T-helper 2 cell treated with Interferon-gamma antibody and Interleukin-4, amounts not matched to agents 5 μg/mL and 100 μg/mL, for 36 hours (primary cell): Measurements from ENCODE around the gene ROCK1.
A peak's percentile ranks its signal among the peaks of the same experiment; 100 is the strongest.
"Not testable (repeated sequence)": the region's sequence is repeated elsewhere in the genome, so short reads cannot be mapped to it uniquely, and the experiment has no call there.

Source experiments
- DNase-seq: peaks from one replicate; pipeline ENCODE4 v3.0.0; 2021; ENCODE audit warnings: low spot score
- H3K27ac Mint-ChIP-seq: one replicate; pipeline ENCODE4 v1.8.0; 2021; ENCODE audit warnings: mild to moderate bottlenecking, mixed read lengths
- H3K27me3 Mint-ChIP-seq: one replicate; pipeline ENCODE4 v1.8.0; 2021; ENCODE audit warnings: low read depth, mixed read lengths
- H3K36me3 Mint-ChIP-seq: one replicate; pipeline ENCODE4 v1.8.0; 2021; ENCODE audit warnings: low read depth, mixed read lengths
- H3K4me1 Mint-ChIP-seq: one replicate; pipeline ENCODE4 v1.8.0; 2021; ENCODE audit warnings: low read depth, mixed read lengths
- H3K4me3 Mint-ChIP-seq: one replicate; pipeline ENCODE4 v1.8.0; 2022; ENCODE audit warnings: mild to moderate bottlenecking, moderate library complexity, mixed read lengths
- H3K9me3 Mint-ChIP-seq: one replicate; pipeline ENCODE4 v1.8.0; 2021; ENCODE audit warnings: mixed read lengths

The ROCK1 gene

DNA sequence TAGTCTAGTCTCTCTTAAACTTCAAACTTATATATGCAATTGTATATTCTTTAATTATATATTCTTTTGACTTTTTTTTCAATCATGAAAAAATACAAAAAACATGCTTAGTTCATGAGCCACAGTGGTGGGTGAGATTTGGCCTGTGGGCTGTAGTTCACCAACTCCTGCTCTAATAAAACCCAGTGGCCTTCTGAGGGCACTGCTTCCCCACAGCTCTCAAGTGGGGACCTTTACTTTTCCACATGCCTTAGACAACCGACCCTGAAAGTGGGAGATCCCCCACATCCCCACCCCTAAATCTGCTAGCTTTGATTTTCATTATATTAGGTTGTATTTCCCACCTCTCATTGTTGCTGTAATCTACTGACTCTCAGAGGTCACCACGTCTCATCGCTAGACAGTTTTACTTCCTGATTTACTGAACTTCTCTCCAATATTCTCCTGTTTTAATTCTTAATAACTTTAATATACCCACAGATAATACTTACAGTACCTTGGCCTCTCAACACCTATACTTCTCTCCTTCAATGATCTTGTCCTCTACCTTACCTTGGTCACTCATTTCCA lies 57.3 kb downstream of the ROCK1 start:
- Mint-ChIP-seq H3K27me3 (no peaks in the 10 kb centered on the region), H3K9me3 (no peaks in the 10 kb centered on the region), H3K4me3 (no peak overlapping the region), H3K27ac (no peak overlapping the region), H3K4me1 (peaks cover 8% of the 10 kb centered on the region), H3K36me3 (no peaks in the 10 kb centered on the region)
- no peak for DNase-seq

DNA sequence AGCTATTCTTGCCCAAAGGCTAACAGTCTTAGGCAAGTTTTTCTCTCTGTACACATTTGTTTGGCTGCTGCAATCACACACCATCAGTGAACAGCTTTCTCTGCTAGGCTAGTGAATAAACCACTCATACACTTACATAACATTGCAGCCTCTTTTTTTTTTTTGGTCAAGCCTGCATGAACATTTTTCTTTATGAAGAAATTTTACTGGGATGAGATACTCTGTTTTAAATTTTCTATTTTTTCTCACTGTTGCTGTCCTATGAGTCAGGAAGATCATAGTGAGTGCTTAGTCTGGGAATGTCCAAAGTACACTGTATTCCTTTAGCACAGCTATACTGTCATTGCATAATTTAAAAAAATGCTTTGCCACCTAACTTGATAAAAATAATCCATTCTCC lies 58.5 kb downstream of the ROCK1 start:
- no peak for DNase-seq
- H3K27ac Mint-ChIP-seq = no peak overlapping the region
- no peaks in the 10 kb centered on the region for H3K9me3 Mint-ChIP-seq
- H3K4me3 Mint-ChIP-seq = no peak overlapping the region
- no peaks in the 10 kb centered on the region for H3K27me3 Mint-ChIP-seq
- H3K36me3 Mint-ChIP-seq = peaks cover under 1% of the 10 kb centered on the region
- peaks cover 5% of the 10 kb centered on the region for H3K4me1 Mint-ChIP-seq

DNA sequence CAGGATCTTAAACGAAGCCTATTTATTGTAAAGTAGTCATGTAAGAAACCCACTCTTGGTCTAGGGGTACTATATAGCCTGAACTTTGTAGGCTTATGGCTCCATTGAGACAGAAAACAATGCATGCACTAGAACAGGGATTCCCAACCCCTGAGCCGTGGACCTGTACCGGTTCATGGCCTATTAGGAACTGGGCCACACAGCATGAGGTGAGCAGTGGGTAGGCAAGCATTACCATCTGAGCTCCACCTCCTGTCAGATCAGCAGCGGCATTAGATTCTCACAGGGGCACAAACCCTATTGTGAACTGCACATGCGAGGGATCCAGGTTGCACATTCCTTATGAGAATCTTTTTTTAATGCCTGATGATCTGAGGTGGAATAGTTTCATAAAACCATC lies 59.2 kb downstream of the ROCK1 start:
- peaks cover 4% of the 10 kb centered on the region for H3K36me3 Mint-ChIP-seq
- H3K27ac Mint-ChIP-seq = no peak overlapping the region
- H3K4me1 Mint-ChIP-seq = peaks cover 5% of the 10 kb centered on the region
- no peaks in the 10 kb centered on the region for H3K9me3 Mint-ChIP-seq
- H3K27me3 Mint-ChIP-seq = no peaks in the 10 kb centered on the region
- H3K4me3 Mint-ChIP-seq = no peak overlapping the region
- DNase-seq = no peak

DNA sequence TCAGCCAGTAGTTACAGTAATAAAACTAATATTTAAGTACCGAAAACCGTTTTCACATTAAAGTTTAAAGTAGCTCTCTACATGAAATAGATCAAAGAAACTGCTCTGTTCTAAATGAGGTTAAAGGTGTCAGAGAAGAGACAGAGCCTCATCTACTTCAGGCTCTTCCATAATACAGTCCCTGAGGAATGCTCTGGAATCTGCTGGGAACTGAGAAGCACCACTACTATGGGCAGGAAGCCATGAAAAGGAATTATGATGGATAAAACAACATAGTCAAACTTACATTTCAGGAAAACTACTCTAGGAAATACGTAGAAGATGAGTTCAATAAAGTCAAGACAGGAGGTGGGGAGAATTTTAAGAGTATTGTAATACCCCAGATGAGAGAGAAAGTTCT lies 60.0 kb downstream of the ROCK1 start:
- Mint-ChIP-seq H3K27me3 (no peaks in the 10 kb centered on the region), H3K27ac (no peak overlapping the region), H3K4me3 (no peak overlapping the region), H3K9me3 (no peaks in the 10 kb centered on the region), H3K4me1 (peaks cover 5% of the 10 kb centered on the region), H3K36me3 (peaks cover 4% of the 10 kb centered on the region)
- no peak for DNase-seq

DNA sequence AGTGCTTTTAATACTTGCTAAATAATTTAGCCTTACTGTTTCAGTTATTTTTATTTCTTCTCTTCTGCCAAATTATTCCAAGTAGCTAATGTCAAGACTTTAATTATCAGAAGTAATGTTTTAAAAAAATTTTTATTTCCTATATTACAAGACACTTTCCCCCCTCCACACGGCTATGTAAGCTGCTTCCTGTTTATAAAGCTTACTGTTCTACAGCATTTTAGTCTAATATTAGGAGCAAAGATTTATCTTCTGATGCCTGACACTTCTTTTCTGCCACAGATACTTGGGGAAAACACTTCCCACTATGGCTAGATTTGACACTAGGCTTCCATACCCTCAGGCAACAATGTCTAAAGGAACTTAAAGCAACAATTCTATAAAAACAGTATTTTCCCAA lies 62.3 kb downstream of the ROCK1 start:
- peaks cover 9% of the 10 kb centered on the region for H3K36me3 Mint-ChIP-seq
- peaks cover 8% of the 10 kb centered on the region for H3K4me1 Mint-ChIP-seq
- no peak overlapping the region for H3K4me3 Mint-ChIP-seq
- H3K9me3 Mint-ChIP-seq = no peaks in the 10 kb centered on the region
- no peak for DNase-seq
- H3K27ac Mint-ChIP-seq = peak overlapping the region; percentile 15
- H3K27me3 Mint-ChIP-seq = no peaks in the 10 kb centered on the region

DNA sequence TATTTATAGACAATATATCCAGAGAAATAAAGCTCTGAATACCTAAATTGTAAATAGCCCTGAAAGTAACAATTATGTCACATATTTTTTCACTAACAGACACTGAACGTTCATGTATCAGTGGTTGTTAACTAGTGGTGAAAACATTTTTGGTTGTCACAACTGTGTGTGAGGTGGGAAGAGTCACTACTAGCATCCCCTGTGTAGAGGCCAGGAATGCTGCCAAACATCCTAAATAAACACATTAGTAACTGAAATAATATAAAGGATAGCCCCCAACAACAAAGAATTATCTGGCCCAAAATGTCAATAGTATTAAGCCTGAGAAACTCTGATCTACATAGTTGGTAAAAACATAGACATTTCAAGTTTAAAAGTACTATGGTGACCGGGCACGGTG lies 64.5 kb downstream of the ROCK1 start:
- Mint-ChIP-seq H3K4me3 (no peak overlapping the region), H3K27me3 (no peaks in the 10 kb centered on the region), H3K36me3 (peaks cover 11% of the 10 kb centered on the region), H3K9me3 (no peaks in the 10 kb centered on the region), H3K27ac (no peak overlapping the region), H3K4me1 (peaks cover 6% of the 10 kb centered on the region)
- DNase-seq = no peak

DNA sequence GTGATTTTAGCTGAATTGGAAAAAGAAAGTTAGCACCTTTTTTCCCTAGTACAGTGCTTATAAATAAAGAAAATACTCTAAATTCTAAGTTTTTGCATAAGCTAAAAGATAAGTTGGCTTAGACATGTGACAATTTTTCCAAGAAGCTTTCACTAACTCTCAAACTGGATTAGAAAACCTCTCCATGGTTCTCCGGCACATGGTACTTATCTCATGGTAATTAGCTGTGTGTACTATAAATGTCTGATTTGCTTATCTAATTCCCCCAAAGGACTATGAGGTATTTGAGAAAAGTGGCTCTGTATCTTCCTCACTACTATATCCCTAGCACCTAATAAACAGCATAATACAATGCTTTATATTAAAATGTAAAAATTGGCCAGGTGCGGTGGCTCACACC lies 71.1 kb downstream of the ROCK1 start:
- Mint-ChIP-seq H3K27ac (no peak overlapping the region), H3K36me3 (peaks cover 33% of the 10 kb centered on the region), H3K9me3 (no peaks in the 10 kb centered on the region), H3K4me1 (no peaks in the 10 kb centered on the region), H3K27me3 (no peaks in the 10 kb centered on the region), H3K4me3 (no peak overlapping the region)
- no peak for DNase-seq

DNA sequence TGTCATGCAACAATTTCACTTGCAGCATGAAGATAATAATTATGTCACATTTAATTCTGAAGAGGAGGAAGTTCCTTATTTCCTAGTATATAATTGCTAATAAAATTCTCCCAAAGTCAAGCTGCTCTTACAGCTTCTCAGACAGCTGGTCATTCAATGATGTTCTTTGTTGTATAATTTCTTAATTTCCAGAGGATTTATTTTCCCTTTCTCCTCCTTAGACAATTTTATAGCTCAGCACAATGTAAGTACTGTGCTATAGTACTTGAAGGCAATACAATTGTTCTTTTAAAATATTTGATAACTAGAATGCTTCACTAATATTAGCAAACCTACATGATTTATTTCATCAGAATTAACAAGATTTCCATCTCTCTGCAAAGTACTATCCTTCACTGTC lies 73.4 kb downstream of the ROCK1 start:
- no peak overlapping the region for H3K27ac Mint-ChIP-seq
- H3K27me3 Mint-ChIP-seq = no peaks in the 10 kb centered on the region

DNA sequence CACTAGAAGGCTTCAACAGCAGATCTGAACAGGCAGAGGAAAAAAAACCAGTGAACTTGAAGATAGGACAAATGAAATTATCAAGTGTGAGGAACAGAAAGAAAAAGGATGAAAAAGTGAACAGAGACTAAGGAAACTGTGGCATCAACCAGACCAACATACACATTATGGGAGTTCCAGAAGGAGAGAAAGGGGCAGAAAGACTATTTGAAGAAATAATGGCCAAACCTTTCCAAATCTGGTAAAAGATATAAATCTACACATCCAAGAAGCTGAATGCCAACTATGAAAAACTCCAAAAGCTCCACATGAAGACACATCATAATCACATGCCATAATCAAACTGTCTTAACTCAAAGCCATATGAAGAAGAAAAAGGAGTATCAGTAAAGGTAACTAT lies 79.8 kb downstream of the ROCK1 start:
- H3K36me3 Mint-ChIP-seq = peaks cover 52% of the 10 kb centered on the region
- no peaks in the 10 kb centered on the region for H3K27me3 Mint-ChIP-seq
- H3K4me3 Mint-ChIP-seq = no peak overlapping the region
- no peak overlapping the region for H3K27ac Mint-ChIP-seq
- DNase-seq = no peak
- H3K4me1 Mint-ChIP-seq = no peaks in the 10 kb centered on the region
- peaks cover 22% of the 10 kb centered on the region for H3K9me3 Mint-ChIP-seq

More for the DNA sequence above, 73.4 kb downstream of the ROCK1 start:
- Mint-ChIP-seq H3K36me3 (peaks cover 49% of the 10 kb centered on the region), H3K4me3 (no peak overlapping the region), H3K9me3 (peaks cover 6% of the 10 kb centered on the region), H3K4me1 (no peaks in the 10 kb centered on the region)
- no peak for DNase-seq

DNA sequence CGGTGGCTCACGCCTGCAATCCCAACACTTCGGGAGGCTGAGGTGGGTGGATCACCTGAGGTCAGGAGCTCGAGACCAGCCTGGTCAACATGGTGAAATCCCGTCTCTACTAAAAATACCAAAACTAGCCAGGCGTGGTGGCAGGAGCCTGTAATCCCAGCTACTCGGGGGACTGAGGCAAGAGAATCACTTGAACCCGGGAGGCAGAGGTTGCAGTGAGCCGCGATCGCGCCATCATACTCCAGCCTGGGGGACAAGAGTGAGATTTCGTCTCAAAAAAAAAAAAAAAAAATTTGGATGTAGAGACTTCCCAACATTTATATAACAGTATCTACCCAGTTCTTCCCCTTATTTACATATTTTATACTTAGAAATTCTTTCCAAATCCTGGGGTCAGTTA lies 93.4 kb downstream of the ROCK1 start:
- not testable (repeated sequence) for H3K4me1 Mint-ChIP-seq, H3K27ac Mint-ChIP-seq, H3K27me3 Mint-ChIP-seq, DNase-seq, H3K4me3 Mint-ChIP-seq
- Mint-ChIP-seq H3K9me3 (peaks cover 10% of the 10 kb centered on the region), H3K36me3 (peaks cover 59% of the 10 kb centered on the region)

DNA sequence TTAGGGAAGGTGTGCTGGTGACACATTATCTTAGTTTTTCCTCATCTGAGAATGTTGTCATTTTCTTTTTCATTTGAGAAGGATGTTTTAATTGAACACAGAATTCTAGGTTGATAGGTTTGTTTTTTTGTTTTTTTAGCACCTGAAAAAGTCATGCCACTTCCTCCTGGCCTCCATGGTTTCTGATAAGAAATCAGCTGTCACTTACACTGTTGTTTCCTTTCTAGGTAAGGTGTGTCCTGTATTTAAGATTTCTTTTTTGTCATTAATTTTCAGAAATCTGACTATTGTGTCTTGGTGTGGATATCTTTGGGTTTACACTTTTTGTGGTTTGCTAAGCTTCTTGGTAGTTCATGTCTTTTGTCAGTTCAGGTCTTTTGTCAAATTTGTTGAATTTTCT lies 99.3 kb downstream of the ROCK1 start:
- H3K27ac Mint-ChIP-seq = peak overlapping the region; percentile 17
- no peaks in the 10 kb centered on the region for H3K27me3 Mint-ChIP-seq
- no peak overlapping the region for H3K4me3 Mint-ChIP-seq
- peaks cover 9% of the 10 kb centered on the region for H3K4me1 Mint-ChIP-seq
- H3K36me3 Mint-ChIP-seq = peaks cover 77% of the 10 kb centered on the region
- peaks cover 22% of the 10 kb centered on the region for H3K9me3 Mint-ChIP-seq
- no peak for DNase-seq

DNA sequence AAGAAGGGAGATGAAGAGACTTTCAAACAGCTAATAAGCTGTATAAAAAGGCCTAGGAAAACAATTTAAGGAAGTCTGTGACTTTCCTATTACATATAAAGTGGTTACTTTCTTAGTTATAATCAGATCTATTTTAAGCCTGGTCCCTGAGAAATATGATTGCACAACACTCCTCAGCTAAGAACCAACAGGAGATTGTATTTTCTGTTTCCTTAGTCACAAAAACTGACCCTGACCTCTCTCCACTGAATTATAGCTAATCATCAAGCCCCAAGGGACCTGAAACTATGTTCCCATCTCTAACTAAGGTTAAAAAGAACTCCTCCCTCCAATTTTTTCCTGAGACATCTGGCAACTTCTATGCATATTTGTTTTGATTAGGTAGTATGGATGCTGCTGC lies 106.9 kb downstream of the ROCK1 start:
- H3K27me3 Mint-ChIP-seq = no peaks in the 10 kb centered on the region
- DNase-seq = no peak
- no peak overlapping the region for H3K27ac Mint-ChIP-seq
- H3K4me1 Mint-ChIP-seq = no peaks in the 10 kb centered on the region
- H3K36me3 Mint-ChIP-seq = peaks cover 37% of the 10 kb centered on the region
- no peaks in the 10 kb centered on the region for H3K9me3 Mint-ChIP-seq
- H3K4me3 Mint-ChIP-seq = no peak overlapping the region

DNA sequence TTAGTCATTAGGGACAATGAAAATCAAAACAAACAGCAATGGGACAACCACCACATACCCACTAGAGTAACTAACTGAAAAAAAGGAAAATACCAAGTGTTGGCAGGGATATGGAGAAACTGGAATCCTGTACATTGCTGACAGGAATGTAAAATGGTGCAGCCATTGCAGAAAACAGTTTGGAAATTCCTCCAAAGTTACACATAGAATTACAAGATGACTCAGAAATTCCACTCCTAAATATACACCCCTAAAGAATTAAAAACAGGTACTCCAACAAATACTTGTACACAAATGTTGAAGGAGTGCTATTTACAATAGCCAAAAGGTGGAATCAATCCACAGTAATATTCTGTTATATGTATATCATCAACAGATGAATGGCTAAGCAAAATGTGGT lies 110.9 kb downstream of the ROCK1 start:
- H3K4me3 Mint-ChIP-seq = no peak overlapping the region
- no peak for DNase-seq
- peaks cover 45% of the 10 kb centered on the region for H3K36me3 Mint-ChIP-seq
- no peaks in the 10 kb centered on the region for H3K9me3 Mint-ChIP-seq
- H3K27me3 Mint-ChIP-seq = no peaks in the 10 kb centered on the region
- H3K4me1 Mint-ChIP-seq = peaks cover 15% of the 10 kb centered on the region
- no peak overlapping the region for H3K27ac Mint-ChIP-seq

DNA sequence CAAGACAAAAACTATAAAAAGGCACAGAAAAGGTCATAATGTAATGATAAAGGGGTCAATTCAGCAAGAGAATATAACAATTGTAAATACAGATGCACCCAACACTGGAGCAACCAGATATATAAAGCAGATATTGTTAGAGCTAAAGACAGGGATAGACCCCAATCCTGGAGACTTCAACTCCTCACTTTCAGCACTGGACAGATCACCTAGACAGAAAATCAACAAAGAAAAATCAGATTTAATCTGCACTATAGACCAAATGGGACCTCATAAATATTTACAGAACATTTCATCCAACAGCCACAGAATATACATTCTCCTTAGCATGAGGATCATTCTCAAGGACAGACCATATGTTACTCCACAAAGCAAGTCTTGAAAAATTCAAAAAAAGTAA lies 114.2 kb downstream of the ROCK1 start:
- Mint-ChIP-seq H3K27me3 (no peaks in the 10 kb centered on the region), H3K9me3 (no peaks in the 10 kb centered on the region), H3K36me3 (peaks cover 48% of the 10 kb centered on the region), H3K27ac (no peak overlapping the region), H3K4me1 (peaks cover 15% of the 10 kb centered on the region), H3K4me3 (no peak overlapping the region)
- DNase-seq = no peak

DNA sequence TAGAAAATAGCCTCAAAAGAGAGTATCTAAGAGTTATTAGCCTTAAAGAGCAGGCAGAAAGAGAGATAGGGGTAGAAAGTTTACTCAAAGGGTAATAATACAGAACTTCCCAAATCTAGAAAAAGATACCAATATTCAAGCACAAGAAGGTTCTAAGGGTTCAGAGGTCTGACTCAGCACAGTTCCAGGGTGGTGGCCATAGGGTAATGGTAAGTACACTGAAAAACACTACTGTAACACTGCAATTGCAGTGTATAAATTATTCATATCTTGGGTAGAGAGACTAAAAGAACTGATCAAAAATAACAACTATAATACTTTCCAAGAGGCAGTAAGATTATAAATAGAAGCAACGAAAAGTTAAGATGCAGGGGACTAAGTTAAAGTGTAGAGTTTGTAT lies 115.2 kb downstream of the ROCK1 start:
- peaks cover 50% of the 10 kb centered on the region for H3K36me3 Mint-ChIP-seq
- no peak overlapping the region for H3K27ac Mint-ChIP-seq
- peaks cover 15% of the 10 kb centered on the region for H3K4me1 Mint-ChIP-seq
- H3K9me3 Mint-ChIP-seq = no peaks in the 10 kb centered on the region
- no peaks in the 10 kb centered on the region for H3K27me3 Mint-ChIP-seq
- no peak overlapping the region for H3K4me3 Mint-ChIP-seq
- DNase-seq = no peak
